H1 (cell line): Measurements from ENCODE around the gene STYXL1. TPM values are rescaled to one million over a fixed set of nuclear protein-coding genes. Genes with fewer than 3 reads are reported as not detected.

Experiments
- ATF3 ChIP-seq: IDR thresholded peaks from 2 replicates; pipeline ENCODE4 v1.6.1; 2011; ENCODE audit warnings: low read depth, mild to moderate bottlenecking, low read length; ENCODE audit not compliant: insufficient read depth
- BACH1 ChIP-seq: IDR thresholded peaks from 2 replicates; pipeline ENCODE4 v1.6.1; 2012; ENCODE audit warnings: low read length, improper control_type of control experiment
- BCL11A ChIP-seq, 2 experiments: IDR thresholded peaks; one replicate each; pipeline ENCODE4 v1.6.1; 2011; ENCODE audit warnings: low read depth in 2 of 2, low read length in 2 of 2, mild to moderate bottlenecking in 2 of 2
- CEBPB ChIP-seq: IDR thresholded peaks from 2 replicates; pipeline ENCODE4 v1.6.1; 2012; ENCODE audit warnings: low read depth, low read length
- CHD1 ChIP-seq: IDR thresholded peaks from 2 replicates; pipeline ENCODE4 v1.6.1; 2012; ENCODE audit warnings: low read depth, low read length, improper control_type of control experiment
- EGR1 ChIP-seq: IDR thresholded peaks from 2 replicates; pipeline ENCODE4 v1.6.1; 2011; ENCODE audit warnings: low read depth, low read length, borderline replicate concordance
- EZH2 ChIP-seq: fragments of 200-600 bp; sonication (generic); IDR thresholded peaks from 2 replicates; pipeline ENCODE4 v1.7.1; 2012; ENCODE audit warnings: low read depth, mild to moderate bottlenecking, moderate library complexity, low read length, inconsistent platforms; ENCODE audit not compliant: severe bottlenecking
- FOSL1 ChIP-seq: IDR thresholded peaks from 2 replicates; pipeline ENCODE4 v1.6.1; 2011; ENCODE audit warnings: mild to moderate bottlenecking, low read depth, low read length, moderate library complexity; ENCODE audit not compliant: insufficient read depth
- GTF2F1 ChIP-seq: IDR thresholded peaks from 2 replicates; pipeline ENCODE4 v1.6.1; 2012; ENCODE audit warnings: low read depth, low read length, improper control_type of control experiment, borderline replicate concordance
- HDAC6 ChIP-seq: IDR thresholded peaks from one replicate; pipeline ENCODE4 v1.7.1; 2012; ENCODE audit warnings: low read depth, mild to moderate bottlenecking, inconsistent platforms, low read length, moderate library complexity
- KDM1A ChIP-seq: fragments of 200-600, 300-600 bp; sonication (generic); IDR thresholded peaks from 2 replicates; pipeline ENCODE4 v1.7.1; 2016; ENCODE audit warnings: mild to moderate bottlenecking, low read length, borderline replicate concordance
- KDM4A ChIP-seq: IDR thresholded peaks from one replicate; pipeline ENCODE4 v1.7.1; 2012; ENCODE audit warnings: low read depth, mild to moderate bottlenecking, moderate library complexity, low read length, inconsistent platforms; ENCODE audit not compliant: severe bottlenecking
- KDM5A ChIP-seq: fragments of 200-600 bp; IDR thresholded peaks from 2 replicates; pipeline ENCODE4 v1.7.1; 2012; ENCODE audit warnings: mild to moderate bottlenecking, low read length, inconsistent platforms, mixed read lengths
- NANOG ChIP-seq: IDR thresholded peaks from 2 replicates; pipeline ENCODE4 v1.6.1; 2011; ENCODE audit warnings: low read length, low read depth, mild to moderate bottlenecking, inconsistent platforms; ENCODE audit not compliant: insufficient read depth, poor library complexity, severe bottlenecking
- NRF1 ChIP-seq: IDR thresholded peaks from 2 replicates; pipeline ENCODE4 v1.6.1; 2011; ENCODE audit warnings: mild to moderate bottlenecking, low read depth, low read length, improper control_type of control experiment
- POLR2A ChIP-seq, 2 experiments: IDR thresholded peaks; 1 replicate in 1 of 2; 2 replicates in 1 of 2; pipeline ENCODE4 v1.6.1; 2011; ENCODE audit warnings: low read depth in 2 of 2, low read length in 2 of 2, mild to moderate bottlenecking in 2 of 2; ENCODE audit errors: control extremely low read depth in 1 of 2
- POU5F1 ChIP-seq: IDR thresholded peaks from 2 replicates; pipeline ENCODE4 v1.6.1; 2011; ENCODE audit warnings: low read depth, mild to moderate bottlenecking, low read length, moderate library complexity
- RBBP5 ChIP-seq: IDR thresholded peaks from 2 replicates; pipeline ENCODE4 v1.7.1; 2012; ENCODE audit warnings: low read depth, mild to moderate bottlenecking, inconsistent platforms, low read length, moderate library complexity, borderline replicate concordance
- RFX5 ChIP-seq: IDR thresholded peaks from 2 replicates; pipeline ENCODE4 v1.6.1; 2011; ENCODE audit warnings: low read depth, low read length, improper control_type of control experiment, borderline replicate concordance
- SIRT6 ChIP-seq: IDR thresholded peaks from one replicate; pipeline ENCODE4 v1.7.1; 2012; ENCODE audit warnings: low read length, inconsistent platforms
- SP1 ChIP-seq: IDR thresholded peaks from 2 replicates; pipeline ENCODE4 v1.6.1; 2011; ENCODE audit warnings: low read depth, low read length
- SRF ChIP-seq: IDR thresholded peaks from 2 replicates; pipeline ENCODE4 v1.6.1; 2011; ENCODE audit warnings: mild to moderate bottlenecking, low read depth, low read length, moderate library complexity
- SUZ12 ChIP-seq: fragments of 200-600 bp; sonication (generic); IDR thresholded peaks from 2 replicates; pipeline ENCODE4 v1.6.1; 2012; ENCODE audit warnings: mild to moderate bottlenecking, inconsistent platforms, low read length, moderate library complexity, mixed read lengths
- TBP ChIP-seq: IDR thresholded peaks from 2 replicates; pipeline ENCODE4 v1.6.1; 2011; ENCODE audit warnings: low read depth, low read length, improper control_type of control experiment
- YY1 ChIP-seq: IDR thresholded peaks from 2 replicates; pipeline ENCODE4 v1.6.1; 2011; ENCODE audit warnings: low read depth, mild to moderate bottlenecking, low read length
- polyA plus RNA-seq, 7 experiments: library from polyadenylated mRNA; depleted of rRNA in 3 of 7; stranded (reverse) in 5 of 7; unstranded in 2 of 7; fragments of >200 nt in 5 of 7; fragments of 200-250 nt in 2 of 7; gene quantifications; 1 replicate in 5 of 7; 2 replicates in 1 of 7; 4 replicates in 1 of 7; pipeline versions ENCODE4 v1.2.1 to v1.2.3, GENCODE V29; 2011 to 2013; ENCODE audit warnings: missing spikeins in 2 of 7, mixed read lengths in 2 of 7
- total RNA-seq: library from RNA; stranded (reverse); fragmentation: NEBNext Ultra II Directional; extraction: Animal tissue kit (Norgen Biotek cat#: 25700); gene quantifications from 2 replicates; pipeline ENCODE4 v1.2.1, GENCODE V29; 2021

STYXL1 gene
- total and polyA plus RNA-seq, 2 of the 8 experiments (the other 6 are each of a cell fraction or from before 2014, with no cell fraction given): 32.3 to 53.9 TPM

- TF ChIP-seq CEBPB: no peak
- no peak for TF ChIP-seq RFX5
- TF ChIP-seq RBBP5: peak; percentile 75; the same call in 1 of the 2 replicates
- peak; percentile 95 for TF ChIP-seq POLR2A (IDR thresholded peaks at IDR 0.05; ENCODE audit: control extremely low read depth in 1 of 2, low read depth in 2 of 2, low read length in 2 of 2)
- TF ChIP-seq GTF2F1: no peak; the same call in 1 of the 2 replicates
- TF ChIP-seq FOSL1: no peak
- TF ChIP-seq BACH1: peak; percentile 44; the same call in 1 of the 2 replicates
- no peak for TF ChIP-seq KDM1A
- TF ChIP-seq SUZ12: no peak
- no peak for TF ChIP-seq SP1
- no peak for TF ChIP-seq NRF1
- TF ChIP-seq SRF: no peak
- TF ChIP-seq NANOG: no peak
- TF ChIP-seq EGR1: no peak
- TF ChIP-seq BCL11A (IDR thresholded peaks at IDR 0.05; ENCODE audit: low read depth in 2 of 2, low read length in 2 of 2): no peak
- TF ChIP-seq CHD1: no peak
- no peak for TF ChIP-seq EZH2
- TF ChIP-seq TBP: peak; percentile 91
- no peak for TF ChIP-seq ATF3
- TF ChIP-seq KDM4A: peak; percentile 92
- TF ChIP-seq YY1: no peak; the same call in 1 of the 2 replicates
- peak; percentile 63; the same call in 1 of the 2 replicates for TF ChIP-seq KDM5A
- no peak for TF ChIP-seq SIRT6
- TF ChIP-seq HDAC6: no peak
- no peak for TF ChIP-seq POU5F1
These were observed at the start of gene STYXL1, which contains the start of gene MDH2 (continued) for GRCh38 chr7:76047811-76048667.
